ENCODE results near the gene TNFRSF9. TPM values are rescaled to one million over a fixed set of nuclear protein-coding genes. Genes with fewer than 3 reads are reported as not detected.

TNFRSF9 gene
- polyA plus RNA-seq, 1 donor from 2014 or later: not detected

Small RNA genes within 50 kb of the gene (small RNA-seq; reads per million reads assigned to genes)
- gene RF00019: 0 to 1.2 (median 0) reads per million in 3 experiments

Other genes starting within 250 kb of the TNFRSF9 start
- gene VAMP3, start 169.5 kb downstream of the TNFRSF9 start, polyA plus RNA-seq: 20.2 and 22.1 TPM in 2 replicates
- 0.64 and 0.84 TPM in 2 replicates for gene PER3, start 156.5 kb downstream of the TNFRSF9 start, polyA plus RNA-seq
- gene UTS2, start 87.8 kb downstream of the TNFRSF9 start, polyA plus RNA-seq: 1.5 and 2.4 TPM in 2 replicates
- gene PARK7, start 20.9 kb upstream of the TNFRSF9 start, polyA plus RNA-seq: 352 and 378 TPM in 2 replicates
- 72.5 and 72.9 TPM in 2 replicates for gene ERRFI1, start 85.5 kb upstream of the TNFRSF9 start, polyA plus RNA-seq